Adrenal gland (tissue), 5 donors: Measurements from ENCODE around the gene SIMC1.

ENCODE experiments used
- CTCF ChIP-seq, 6 experiments: fragments of 450-650 bp in 4 of 6; fragments of 200-600 bp in 2 of 6; sonication (generic) in 1 of 6; IDR thresholded peaks; 1 replicate in 5 of 6; 2 replicates in 1 of 6; pipeline versions ENCODE4 v1.5.1 to v1.8.0; 2016 to 2021; ENCODE audit warnings: antibody characterized with exemption in 6 of 6, mild to moderate bottlenecking in 2 of 6, moderate library complexity in 1 of 6
- POLR2A ChIP-seq, 2 donors: fragments of 450-650 bp; IDR thresholded peaks; one replicate each; pipeline ENCODE4 v1.6.1; 2017; ENCODE audit warnings: antibody characterized with exemption in 2 of 2, mild to moderate bottlenecking in 2 of 2, moderate library complexity in 1 of 2
- donor health status: DM: no; HTN: no; CAD: no.

- TF ChIP-seq CTCF (IDR thresholded peaks at IDR 0.05): no peak
- TF ChIP-seq POLR2A (IDR thresholded peaks at IDR 0.05): no peak
These were observed 131.9 kb downstream of the SIMC1 start for GRCh38 chr5:176369934-176370711.
